T-helper 1 cell (primary cell): ENCODE data around the gene INSYN2B.

ENCODE experiments used
- DNase-seq, 5 donors: peaks; one replicate each; pipeline ENCODE4 v3.0.0-alpha.2; 2012 to 2020
- total RNA-seq, 4 donors: gene quantifications; one replicate each; lab custom pipeline; 2026; lab: John Stamatoyannopoulos, UW

INSYN2B gene
- total RNA-seq = 0 reads per million in 4 donors

DNA sequence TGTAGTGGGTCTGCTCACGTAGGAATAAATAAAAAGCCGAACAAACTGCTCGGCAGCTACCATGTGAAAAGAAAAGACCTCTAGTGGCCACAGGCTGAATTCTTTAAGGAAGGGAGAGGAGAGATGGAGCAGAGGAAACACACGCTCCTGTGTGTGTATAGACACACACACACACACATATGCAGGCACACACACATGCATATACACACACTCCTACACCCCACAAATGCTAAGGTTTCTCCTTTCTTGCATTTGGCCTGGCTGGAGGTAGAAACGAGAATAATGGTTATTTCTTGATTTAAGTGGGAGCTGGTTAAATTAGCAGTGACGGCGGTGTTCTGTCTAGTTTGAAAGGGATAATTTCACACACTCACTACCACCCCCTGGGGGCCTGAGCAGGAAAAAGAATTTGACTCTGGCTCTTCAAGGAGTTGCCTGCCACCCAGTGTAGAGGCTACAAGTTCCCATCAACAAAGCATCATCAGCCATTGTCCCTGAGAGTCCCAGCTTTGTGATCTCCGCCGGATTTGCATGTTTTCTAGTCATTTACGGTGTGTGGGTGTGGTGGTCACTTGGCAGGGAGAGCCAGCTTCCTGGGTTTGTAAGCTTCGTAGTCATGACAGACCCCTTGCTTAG lies at the start of gene INSYN2B:
Gene INSYN2B (minus strand): TSS at position 78 of the 636 bp plus-strand sequence. CDS start 96,597 bp downstream, outside the sequence.
- DNase-seq = no peak

DNA sequence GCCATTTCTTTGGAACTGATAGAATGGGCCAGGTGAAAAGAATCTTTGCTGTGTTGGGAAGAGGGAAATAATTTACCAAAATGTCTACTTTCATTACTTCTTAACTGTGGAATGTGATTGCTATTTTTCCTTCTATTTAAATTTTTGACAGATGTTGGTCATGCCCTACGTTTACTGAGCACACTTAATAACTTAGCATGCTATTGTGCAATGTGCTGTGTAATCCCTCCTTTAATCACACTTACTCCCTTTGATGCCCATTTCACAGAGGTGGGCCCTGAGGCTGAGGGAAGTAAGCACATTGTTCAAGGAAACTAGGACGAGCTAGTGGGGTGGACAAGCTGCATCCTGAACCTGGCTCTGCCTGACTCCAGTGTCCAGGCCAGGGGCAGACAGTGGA lies 47.8 kb upstream of the INSYN2B start:
- DNase-seq = no peak

DNA sequence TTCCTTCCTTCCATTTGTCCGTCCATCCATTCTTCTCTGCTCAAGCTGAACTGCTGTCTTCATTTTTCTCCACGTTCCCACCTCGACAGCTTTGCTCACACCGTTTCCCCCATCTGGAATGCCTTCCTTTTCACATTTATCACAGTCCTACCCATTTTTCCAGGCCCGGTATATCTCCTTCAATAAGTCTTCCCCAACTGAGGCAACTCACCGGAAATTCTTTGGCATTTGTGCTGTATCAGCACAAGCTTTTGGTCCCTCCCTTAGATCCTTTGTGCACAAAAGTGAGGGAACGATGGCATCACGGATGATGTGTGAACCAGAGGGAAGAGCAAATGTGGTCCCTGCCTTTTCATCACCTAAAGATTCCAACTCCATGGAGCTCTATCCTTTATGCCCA lies 45.6 kb upstream of the INSYN2B start:
- DNase-seq = no peak

DNA sequence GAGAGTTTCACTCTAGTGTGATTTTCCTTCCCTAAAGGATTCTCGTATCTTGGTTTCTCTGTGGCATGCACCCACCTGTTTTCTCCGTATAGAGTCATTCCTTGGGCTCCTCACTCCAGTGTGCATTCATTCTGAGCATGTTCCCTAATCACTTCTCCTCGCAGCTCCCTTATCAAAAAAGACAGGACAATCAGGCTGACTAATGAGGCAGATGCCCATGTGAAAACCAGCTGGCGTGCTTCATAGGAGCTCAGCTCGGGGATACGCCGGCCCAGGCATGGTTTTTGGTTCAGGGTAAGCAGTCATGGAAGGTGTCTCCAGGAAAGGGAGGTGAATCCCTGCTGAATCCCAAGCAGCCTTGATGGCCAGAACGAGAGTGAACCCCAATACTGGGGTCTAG lies 41.2 kb upstream of the INSYN2B start:
- DNase-seq = no peak

DNA sequence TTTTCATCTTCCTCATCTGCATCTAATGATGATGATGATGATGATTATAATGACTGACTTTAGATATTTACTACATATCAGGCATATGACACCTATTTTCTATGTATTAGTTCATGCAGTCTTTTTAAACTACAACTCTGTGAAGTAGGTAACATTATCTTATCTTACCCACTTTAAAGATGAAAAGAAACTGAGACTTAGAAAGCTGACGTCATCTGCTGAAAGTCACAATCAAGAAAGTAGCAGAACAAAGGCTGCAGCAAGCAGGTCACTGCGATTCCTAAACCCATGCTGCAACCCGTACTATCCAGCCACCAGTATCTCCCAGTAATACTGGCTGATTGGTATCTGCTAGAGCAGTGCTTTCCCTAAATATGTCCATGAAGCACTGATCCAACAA lies 40.1 kb upstream of the INSYN2B start:
- DNase-seq = no peak

DNA sequence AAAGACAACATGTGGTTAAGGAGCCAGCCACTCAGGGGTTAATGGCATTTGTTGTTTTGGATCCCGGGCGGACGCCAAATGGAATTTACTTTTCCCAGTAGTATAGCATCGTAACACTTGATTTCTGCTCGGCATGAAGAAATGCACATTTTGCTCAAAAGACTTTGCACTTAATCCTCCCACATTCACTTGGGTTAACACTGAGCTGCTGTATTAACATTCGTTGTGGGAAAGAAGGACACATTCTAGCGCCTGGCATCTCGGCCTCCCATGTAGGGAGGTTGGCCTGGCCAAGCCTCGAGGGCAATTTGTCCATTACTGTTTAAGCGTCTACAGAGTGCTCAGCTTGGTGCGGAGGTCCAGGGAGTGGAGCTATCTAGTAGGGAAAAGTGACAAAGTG lies 32.3 kb upstream of the INSYN2B start:
- no peak for DNase-seq

DNA sequence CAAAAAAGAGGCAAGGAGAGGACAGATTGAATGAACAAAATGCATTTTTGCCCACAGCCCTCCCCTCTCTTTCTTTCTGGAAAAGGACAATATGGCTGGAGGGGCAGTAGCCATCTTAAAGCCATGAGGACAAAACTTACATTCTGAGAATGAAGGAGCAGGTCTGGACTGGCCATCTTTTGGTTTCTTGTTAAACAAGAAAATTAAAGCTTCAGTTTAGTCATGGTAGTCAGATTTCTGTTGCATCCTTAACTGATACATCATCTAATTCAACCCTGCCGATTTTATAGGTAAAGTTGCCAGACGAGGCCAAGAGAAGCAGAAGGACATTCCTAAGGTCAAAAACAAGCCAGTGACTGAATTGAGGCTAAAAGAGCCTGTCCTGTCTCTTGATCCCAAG lies 31.5 kb upstream of the INSYN2B start:
- DNase-seq = no peak

DNA sequence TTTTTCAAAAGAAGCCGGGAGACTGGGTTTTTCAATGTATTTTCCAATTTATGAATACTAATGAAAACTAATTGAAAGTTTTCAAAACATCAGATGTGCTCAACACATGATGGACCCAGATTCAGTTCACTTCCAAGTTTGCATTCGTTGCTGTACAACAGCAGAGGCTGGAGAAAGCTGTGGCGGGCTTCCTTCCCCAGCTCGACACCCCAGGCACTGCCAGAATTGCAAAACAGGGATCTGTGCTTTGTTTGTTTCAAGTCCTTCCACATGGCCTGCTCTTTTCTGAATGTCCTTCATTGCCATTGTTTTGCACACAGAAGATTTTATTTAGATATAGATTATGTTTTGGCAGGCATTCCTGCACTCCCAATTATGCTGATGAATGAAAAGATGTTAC lies 30.3 kb upstream of the INSYN2B start:
- DNase-seq = no peak

DNA sequence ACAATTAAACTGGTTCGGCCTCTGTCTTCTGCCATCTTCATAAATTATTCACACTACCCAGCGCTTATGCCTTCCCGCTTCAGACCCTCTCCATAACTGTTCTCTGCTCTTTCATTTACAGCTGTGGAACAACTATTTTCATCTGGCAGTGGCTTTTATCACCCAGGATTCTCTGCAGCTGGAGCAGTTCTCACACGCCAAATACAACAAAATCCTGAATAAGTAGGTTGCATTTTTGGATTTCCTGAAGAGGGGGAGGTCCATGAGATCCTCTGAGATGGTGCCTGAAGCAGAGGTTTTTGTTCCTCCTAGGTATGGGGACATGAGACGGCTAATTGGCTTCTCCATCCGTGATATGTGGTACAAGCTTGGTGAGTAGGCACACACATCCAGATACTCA lies 28.1 kb upstream of the INSYN2B start:
- no peak for DNase-seq

DNA sequence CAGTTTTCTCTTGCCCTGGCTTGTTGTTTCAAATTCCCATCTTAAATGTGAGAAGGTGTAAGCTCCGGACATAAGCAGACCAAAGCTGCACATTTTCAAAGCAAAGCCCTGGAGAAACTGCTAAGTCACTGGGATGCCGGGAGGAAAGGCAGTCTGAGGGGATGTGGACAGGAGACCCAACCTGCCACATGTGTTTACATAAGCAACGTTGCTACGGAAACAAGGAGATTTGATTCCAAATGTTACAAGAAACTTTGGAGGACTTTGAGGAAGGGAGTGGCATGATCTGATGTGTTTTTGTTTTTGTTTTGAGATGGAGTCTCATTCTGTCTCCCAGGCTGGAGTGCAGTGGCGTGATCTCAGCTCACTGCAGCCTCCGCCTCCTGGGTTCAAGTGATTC lies 25.7 kb upstream of the INSYN2B start:
- no peak for DNase-seq

DNA sequence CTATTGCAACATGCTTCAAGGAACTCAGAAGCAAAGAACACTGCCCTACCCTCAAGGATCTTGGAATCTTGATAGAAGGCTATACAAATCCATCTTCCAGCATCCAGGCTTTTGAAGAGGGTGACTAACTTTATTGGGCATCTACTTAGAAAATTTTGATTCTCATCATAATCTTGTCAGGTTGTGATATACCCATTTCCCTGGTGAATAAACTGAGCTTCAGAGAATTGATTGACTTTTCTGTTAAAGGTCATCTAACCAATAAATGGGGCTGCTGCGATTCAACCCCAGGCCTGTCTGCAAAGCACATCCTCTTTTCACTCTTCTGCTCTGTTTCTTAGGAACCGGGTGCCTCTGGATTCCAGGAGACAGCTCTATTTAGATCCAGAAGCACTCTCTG lies 19.9 kb upstream of the INSYN2B start:
- no peak for DNase-seq

DNA sequence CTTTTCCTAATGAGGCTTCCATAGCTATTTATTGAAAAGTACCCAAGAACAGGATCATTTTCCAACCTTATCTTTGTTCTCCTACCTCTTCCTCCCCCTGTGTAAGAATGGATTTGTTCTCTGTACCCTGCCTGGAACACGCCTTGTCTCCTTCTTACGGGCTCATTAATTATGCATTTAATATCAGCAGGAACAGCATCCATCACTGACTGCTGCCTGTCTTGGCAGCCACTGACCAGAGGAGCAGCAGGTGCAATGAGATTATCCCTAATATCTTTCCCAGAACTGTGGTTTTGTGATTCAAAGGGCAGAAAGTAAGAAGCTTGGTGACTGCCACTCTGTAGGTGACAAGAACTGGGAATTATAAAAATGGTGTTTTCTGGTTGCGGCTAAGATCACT lies 19.3 kb upstream of the INSYN2B start:
- DNase-seq = no peak

DNA sequence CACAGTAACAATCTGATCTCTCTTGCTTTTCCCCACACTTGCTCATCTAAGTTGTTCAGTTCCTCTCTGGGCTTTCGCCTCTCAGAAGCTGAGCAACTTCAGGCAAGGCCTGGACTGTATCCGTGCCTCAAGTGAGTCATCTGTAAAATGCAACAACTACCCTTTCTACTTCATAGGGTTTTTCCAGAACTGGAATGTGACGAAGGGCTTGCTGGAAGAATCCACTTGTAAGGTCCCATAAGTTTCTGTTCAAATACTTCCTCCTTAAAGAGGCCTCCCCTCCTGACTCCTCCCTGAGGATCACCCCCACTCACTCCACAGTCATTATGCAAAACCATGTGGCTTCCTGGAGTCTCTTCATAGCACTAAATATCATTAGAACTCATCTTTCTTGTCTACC lies 17.5 kb upstream of the INSYN2B start:
- DNase-seq = no peak

DNA sequence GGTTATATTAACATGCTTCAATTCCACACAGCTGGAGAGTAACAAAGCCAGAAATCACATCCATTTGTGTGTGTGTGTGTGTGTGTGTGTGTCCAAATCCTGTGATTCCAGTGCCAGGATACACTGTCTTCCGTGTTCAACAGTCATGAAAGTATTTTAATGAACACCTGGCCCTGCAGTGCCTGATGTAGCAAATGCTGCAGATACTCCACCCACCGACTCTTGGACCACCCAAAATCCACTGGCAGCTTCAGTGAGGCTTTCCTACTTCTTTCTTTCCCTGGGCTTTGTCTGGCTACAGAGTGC lies 13.1 kb upstream of the INSYN2B start:
- no peak for DNase-seq

DNA sequence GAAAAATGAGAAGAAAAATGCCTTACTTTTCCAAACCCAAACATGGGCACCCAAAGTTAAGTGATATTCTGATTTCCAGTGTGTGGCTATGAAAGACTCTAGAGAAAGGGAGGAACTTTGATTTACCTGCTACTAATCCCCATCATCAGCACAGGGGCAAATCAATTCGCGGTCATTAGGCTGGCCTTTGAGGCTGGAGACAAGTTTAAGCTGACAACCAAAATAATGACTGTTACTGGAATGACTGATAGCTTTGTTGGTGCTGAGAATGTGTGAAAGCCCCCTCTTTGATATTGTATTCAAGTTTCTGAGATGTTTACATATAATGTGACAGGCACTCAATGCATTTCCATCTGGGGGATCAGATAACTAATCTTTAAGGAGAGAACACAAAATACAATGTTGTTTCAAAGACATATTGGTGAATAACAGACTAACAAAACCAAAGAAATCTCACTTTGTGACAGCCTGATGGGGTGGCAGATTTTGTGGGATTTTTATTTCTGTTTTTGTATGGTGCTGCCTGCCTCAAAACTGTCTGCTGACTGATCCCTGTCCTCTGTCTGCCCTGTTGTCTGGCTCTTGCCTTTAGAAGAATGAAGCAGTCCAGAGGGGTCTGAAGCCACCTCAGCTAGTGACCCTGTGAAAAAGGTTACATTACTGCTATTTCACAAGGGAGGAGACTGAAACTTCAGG lies 12.6 kb upstream of the INSYN2B start:
- no peak for DNase-seq

DNA sequence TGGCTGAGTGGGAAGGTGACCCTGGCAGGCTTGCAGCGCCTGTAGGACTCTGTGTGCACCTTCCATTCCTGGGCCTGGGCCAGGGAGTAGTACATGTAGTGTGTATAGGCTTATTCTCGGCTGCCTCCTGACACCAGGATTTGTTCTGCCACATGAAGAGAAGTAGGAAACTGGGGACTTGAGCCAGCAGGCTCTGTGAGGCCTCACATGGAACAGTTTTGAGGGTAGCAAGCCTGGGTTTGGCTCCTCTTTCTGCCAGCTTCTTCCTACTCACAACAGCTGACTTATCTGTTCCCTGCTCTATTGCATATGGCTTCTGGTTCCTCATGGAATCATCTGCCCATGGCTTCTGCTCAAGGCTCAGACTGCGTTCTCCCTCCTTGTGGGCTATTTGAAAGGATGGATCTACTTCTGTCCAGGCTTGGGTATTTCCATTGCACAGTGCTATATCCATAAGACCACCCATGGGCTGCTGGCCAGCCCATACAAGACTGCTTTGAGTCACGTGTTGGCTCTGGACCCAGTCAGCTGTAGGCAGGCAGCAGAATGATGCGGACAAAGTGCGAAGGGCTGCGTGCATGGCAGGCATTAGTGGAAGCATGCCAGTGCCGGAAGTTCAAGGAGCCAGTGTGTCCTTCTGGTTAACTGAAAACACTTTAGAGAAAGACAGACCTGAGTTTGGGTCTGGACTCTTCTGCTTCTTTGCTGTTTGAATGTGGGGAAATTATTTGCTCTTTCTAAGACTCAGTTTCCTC lies 11.0 kb upstream of the INSYN2B start:
- DNase-seq = no peak

DNA sequence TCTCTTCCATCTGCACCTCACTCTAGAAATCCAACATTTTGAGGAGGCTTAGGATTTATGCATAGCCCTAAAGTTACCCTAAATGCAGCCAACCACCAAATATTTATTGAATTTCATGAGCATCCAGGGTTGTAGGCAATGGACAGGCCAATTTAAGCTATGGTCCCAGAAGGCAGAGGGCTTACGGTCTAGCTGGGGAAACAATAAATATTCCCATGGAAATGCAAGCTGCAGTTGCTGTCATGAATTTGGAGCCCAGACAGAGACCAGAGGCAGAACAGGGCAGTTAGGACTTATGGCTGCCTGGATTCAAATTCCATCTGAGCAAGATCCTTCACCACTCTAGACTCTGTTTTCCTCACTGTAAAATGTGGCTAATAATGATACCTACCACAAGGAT lies 9.1 kb upstream of the INSYN2B start:
- no peak for DNase-seq

DNA sequence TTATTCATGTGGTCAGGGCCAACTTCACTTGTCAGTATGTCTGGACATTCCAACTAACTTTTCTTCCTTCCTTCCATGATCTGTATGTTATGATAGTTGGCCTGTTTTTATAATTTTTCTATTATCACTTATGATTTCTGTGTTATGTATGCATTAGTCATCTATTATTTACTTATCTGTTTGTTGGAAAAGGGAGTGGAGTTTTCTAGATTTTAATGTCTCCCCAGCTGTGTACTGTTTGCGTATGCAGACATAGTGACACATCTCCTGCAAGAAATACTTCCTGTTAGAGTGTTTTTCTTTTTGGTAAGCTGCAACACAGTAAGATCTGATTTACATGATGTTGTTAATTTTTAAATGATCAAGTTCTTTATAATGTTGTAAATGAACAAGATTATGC lies 8.7 kb upstream of the INSYN2B start:
- no peak for DNase-seq

DNA sequence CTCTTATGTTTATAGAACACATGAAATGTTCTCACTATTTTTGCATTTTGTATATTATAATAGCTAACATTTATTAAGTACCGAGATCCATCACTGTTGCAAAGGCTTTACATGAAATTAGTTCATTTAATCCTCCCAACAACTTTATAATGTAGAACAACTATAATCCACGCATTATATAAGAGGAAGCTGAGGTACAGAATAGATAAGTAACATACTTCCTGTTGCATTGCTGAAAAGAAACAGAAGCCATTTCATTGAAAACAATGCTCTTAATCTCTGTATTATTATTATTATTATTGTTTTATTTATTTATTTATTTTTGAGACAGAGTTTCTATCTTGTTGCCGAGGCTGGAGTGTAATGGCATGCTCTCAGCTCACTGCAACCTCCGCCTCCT lies 7.9 kb upstream of the INSYN2B start:
- no peak for DNase-seq

DNA sequence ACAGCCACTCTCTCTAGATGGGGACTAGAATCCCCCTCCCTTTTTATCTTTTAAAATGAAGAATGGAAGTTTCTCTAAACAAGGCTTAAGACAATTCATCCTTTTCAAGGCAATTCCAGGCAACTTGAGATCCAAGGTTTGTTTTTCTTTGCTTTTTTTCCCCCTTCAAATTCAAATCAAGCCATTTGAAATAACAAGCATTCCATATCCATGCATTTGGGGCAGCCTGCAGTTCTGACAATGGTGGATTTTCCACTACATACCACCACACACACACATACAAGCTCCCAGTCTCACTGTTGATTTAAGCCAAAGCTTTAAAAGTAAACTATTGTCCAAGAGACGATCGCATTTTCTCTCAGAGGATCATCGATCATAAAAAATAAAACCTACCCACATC lies 424 bp downstream of the INSYN2B start:
- no peak for DNase-seq

DNA sequence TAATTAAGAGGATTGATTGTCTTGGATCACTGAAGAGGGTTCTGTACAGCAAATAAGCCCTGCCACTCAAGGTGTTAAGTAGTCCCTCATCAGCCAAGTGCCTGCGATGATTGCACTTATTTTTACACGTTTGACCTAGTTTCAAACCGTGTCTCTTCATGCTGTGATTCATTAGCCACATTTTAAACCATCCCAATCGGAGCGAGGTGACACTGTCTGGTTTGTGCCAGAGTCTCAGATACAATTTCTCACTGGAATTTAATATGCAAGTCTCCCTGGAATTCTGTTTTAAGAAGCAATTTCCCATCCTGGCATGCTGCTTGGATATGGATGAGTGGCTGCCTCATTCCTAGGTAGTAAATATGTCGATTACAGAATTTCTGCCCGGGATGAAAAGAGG lies 1.6 kb downstream of the INSYN2B start:
- DNase-seq = no peak

DNA sequence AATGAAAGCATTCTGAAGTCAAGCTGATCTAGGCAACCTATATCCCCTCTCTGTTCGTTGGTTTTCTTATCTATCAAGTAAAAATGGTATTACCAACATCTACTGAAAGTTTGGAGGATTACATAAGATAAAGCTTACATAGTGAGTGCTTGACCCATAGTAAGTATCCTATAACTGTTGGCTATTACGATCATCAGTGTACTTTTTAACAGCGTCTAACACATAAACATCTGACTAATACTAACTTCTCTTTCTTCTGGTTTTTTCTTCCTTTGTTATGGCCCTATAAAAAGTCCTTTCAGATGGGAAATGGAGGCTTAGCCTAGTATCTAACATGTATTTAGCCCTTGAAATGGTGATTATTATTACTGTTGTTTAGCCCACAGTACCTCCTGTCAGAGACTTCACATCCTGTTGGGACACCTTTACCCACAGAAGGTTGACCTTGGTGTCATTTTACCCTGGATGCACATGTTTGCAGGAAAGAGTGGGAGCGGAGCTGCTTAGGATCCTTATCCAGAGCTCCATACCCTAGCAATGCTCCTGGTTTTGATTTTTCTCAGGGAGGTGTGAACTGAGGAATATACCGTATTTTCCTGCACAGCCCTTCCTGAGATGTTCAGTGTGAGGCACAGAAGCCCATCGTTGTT lies 6.0 kb downstream of the INSYN2B start:
- DNase-seq = no peak

DNA sequence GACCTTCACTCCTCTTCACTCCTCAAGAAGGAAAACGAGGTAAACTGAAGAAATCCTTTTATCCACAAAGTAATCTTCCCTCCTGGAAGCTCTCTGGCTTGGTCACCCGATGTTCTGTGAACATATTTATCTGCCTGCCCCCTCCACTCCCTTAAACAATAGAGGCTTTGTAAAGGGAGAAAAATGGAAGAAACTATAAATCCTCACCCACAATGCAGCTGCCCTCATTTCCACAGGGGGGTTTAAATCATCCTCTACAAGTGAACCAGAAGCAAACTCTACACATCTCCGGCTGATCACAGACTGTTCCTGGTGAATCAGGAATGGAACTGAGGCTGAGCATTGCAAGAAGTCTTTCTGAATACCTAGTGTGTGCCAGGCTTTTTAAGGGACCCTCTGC lies 7.2 kb downstream of the INSYN2B start:
- no peak for DNase-seq

DNA sequence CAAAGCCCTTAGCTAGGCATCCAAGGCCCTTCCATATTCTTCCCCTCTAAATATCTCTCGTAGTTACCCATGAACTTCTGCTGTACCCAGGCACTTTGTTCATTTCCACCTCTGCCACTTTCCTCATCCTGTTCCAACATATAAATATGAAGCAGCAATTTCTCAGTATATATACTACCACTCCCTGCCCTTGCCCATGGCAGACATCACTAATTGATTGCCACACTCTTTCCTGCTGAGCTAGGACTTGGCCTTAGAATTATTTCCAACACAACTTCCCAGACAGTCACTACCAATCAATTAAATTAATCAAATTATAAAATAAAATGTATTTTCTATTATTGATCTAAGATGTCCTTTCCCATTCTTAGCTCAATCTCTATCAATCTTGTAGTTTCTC lies 8.5 kb downstream of the INSYN2B start:
- DNase-seq = no peak
